HEK293 (cell line): ENCODE measurements around the gene CRCP.

ENCODE experiments used
- ELK4 ChIP-seq: IDR thresholded peaks from 2 replicates; pipeline ENCODE4 v1.6.1; 2011; ENCODE audit warnings: mild to moderate bottlenecking, low read depth, low read length, borderline replicate concordance
- HIC1 ChIP-seq: fragments of 450-650 bp; formaldehyde crosslinking; IDR thresholded peaks from 2 replicates; pipeline ENCODE4 v1.5.1; 2016; ENCODE audit warnings: missing biosample characterization, missing genetic modification characterization
- HOXA7 ChIP-seq: sonication (generic); formaldehyde crosslinking; IDR thresholded peaks from 2 replicates; pipeline ENCODE4 v1.8.1; 2022; ENCODE audit warnings: missing genetic modification reagents, borderline replicate concordance
- HOXC10 ChIP-seq: sonication (generic); formaldehyde crosslinking; IDR thresholded peaks from 2 replicates; pipeline ENCODE4 v1.8.1; 2023; ENCODE audit warnings: mild to moderate bottlenecking, missing genetic modification reagents
- KLF16 ChIP-seq: fragments of 450-650 bp; formaldehyde crosslinking; IDR thresholded peaks from 2 replicates; pipeline ENCODE4 v1.5.1; 2017; ENCODE audit warnings: missing biosample characterization, missing genetic modification characterization
- PRDM10 ChIP-seq: fragments of 450-650 bp; formaldehyde crosslinking; IDR thresholded peaks from 2 replicates; pipeline ENCODE4 v1.5.1; 2016; ENCODE audit warnings: missing biosample characterization, missing genetic modification characterization
- PRDM2 ChIP-seq: fragments of 450-650 bp; formaldehyde crosslinking; IDR thresholded peaks from 2 replicates; pipeline ENCODE4 v1.5.1; 2016; ENCODE audit warnings: missing biosample characterization, missing genetic modification characterization, borderline replicate concordance
- ZBTB8A ChIP-seq: fragments of 450-650 bp; formaldehyde crosslinking; IDR thresholded peaks from 2 replicates; pipeline ENCODE4 v1.5.1; 2016; ENCODE audit warnings: missing biosample characterization, missing genetic modification characterization
- ZFP37 ChIP-seq: fragments of 450-650 bp; formaldehyde crosslinking; IDR thresholded peaks from 2 replicates; pipeline ENCODE4 v1.5.1; 2016; ENCODE audit warnings: missing biosample characterization, missing genetic modification characterization
- ZNF112 ChIP-seq: fragments of 450-650 bp; formaldehyde crosslinking; IDR thresholded peaks from 2 replicates; pipeline ENCODE4 v1.5.0; 2017; ENCODE audit warnings: missing biosample characterization, missing genetic modification characterization
- ZNF148 ChIP-seq: fragments of 450-650 bp; formaldehyde crosslinking; IDR thresholded peaks from 2 replicates; pipeline ENCODE4 v1.5.0; 2017; ENCODE audit warnings: missing biosample characterization, missing genetic modification characterization, borderline replicate concordance
- ZNF175 ChIP-seq: fragments of 450-650 bp; formaldehyde crosslinking; IDR thresholded peaks from 2 replicates; pipeline ENCODE4 v1.5.1; 2016; ENCODE audit warnings: missing biosample characterization, missing genetic modification characterization
- ZNF221 ChIP-seq: fragments of 450-650 bp; formaldehyde crosslinking; IDR thresholded peaks from 2 replicates; pipeline ENCODE4 v1.5.1; 2017; ENCODE audit warnings: missing biosample characterization, missing genetic modification characterization, borderline replicate concordance
- ZNF239 ChIP-seq: fragments of 450-650 bp; formaldehyde crosslinking; IDR thresholded peaks from 2 replicates; pipeline ENCODE4 v1.5.1; 2016; ENCODE audit warnings: missing biosample characterization, missing genetic modification characterization
- ZNF26 ChIP-seq: fragments of 450-650 bp; formaldehyde crosslinking; IDR thresholded peaks from 2 replicates; pipeline ENCODE4 v1.5.1; 2016; ENCODE audit warnings: missing biosample characterization, missing genetic modification characterization
- ZNF292 ChIP-seq: fragments of 450-650 bp; formaldehyde crosslinking; IDR thresholded peaks from 2 replicates; pipeline ENCODE4 v1.5.1; 2016; ENCODE audit warnings: low read depth, missing biosample characterization, missing genetic modification characterization, borderline replicate concordance
- ZNF560 ChIP-seq: fragments of 450-650 bp; formaldehyde crosslinking; IDR thresholded peaks from 2 replicates; pipeline ENCODE4 v1.5.1; 2017; ENCODE audit warnings: missing biosample characterization, missing genetic modification characterization, borderline replicate concordance
- ZNF580 ChIP-seq: fragments of 450-650 bp; formaldehyde crosslinking; IDR thresholded peaks from 2 replicates; pipeline ENCODE4 v1.5.1; 2016; ENCODE audit warnings: missing biosample characterization, missing genetic modification characterization
- ZSCAN30 ChIP-seq: fragments of 450-650 bp; IDR thresholded peaks from 2 replicates; pipeline ENCODE4 v1.5.1; 2018; ENCODE audit warnings: missing biosample characterization, mild to moderate bottlenecking, missing genetic modification characterization, moderate library complexity
- ZXDB ChIP-seq: fragments of 450-650 bp; formaldehyde crosslinking; IDR thresholded peaks from 2 replicates; pipeline ENCODE4 v1.5.1; 2016; ENCODE audit warnings: missing biosample characterization, missing genetic modification characterization

The CRCP gene

GRCh38 chr7:66114743-66115649, at the start of gene CRCP (continued):
- TF ChIP-seq HOXA7 (no peak), ZNF112 (tag by site-specific recombination) (no peak), ZNF175 (tag by site-specific recombination) (no peak), ZNF239 (tag by site-specific recombination) (no peak), ZNF148 (tag by site-specific recombination) (no peak), ZXDB (tag by site-specific recombination) (peak; percentile 74; the same call in 1 of the 2 replicates), ELK4 (no peak), ZNF580 (tag by site-specific recombination) (no peak), KLF16 (tag by site-specific recombination) (peak; percentile 68), ZNF292 (no peak), PRDM2 (tag by site-specific recombination) (no peak), PRDM10 (peak; percentile 15; the same call in 1 of the 2 replicates), ZNF221 (tag by site-specific recombination) (no peak), ZFP37 (tag by site-specific recombination) (0 out of 2 replicates have a peak, but pooled peaks have one; percentile 70), ZNF26 (tag by site-specific recombination) (no peak), ZSCAN30 (tag by site-specific recombination) (no peak; the same call in 1 of the 2 replicates), ZNF560 (no peak), ZBTB8A (peak; percentile 67; the same call in 1 of the 2 replicates), HIC1 (tag by site-specific recombination) (peak; percentile 97), HOXC10 (CRISPR knock-in tag) (no peak)
